HG03432 (cell line): ENCODE measurements around the gene PTPN18.
"Not testable (repeated sequence)": the region's sequence is repeated elsewhere in the genome, so short reads cannot be mapped to it uniquely, and the experiment has no call there.

Experiments
- ATAC-seq: cut with Tn5 transposase; IDR thresholded peaks from one replicate; pipeline ENCODE4 v1.9.1; 2021; ENCODE audit warnings: mild to moderate bottlenecking, moderate library complexity; ENCODE audit not compliant: unreplicated experiment

Gene PTPN18, protein sequence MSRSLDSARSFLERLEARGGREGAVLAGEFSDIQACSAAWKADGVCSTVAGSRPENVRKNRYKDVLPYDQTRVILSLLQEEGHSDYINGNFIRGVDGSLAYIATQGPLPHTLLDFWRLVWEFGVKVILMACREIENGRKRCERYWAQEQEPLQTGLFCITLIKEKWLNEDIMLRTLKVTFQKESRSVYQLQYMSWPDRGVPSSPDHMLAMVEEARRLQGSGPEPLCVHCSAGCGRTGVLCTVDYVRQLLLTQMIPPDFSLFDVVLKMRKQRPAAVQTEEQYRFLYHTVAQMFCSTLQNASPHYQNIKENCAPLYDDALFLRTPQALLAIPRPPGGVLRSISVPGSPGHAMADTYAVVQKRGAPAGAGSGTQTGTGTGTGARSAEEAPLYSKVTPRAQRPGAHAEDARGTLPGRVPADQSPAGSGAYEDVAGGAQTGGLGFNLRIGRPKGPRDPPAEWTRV

DNA sequence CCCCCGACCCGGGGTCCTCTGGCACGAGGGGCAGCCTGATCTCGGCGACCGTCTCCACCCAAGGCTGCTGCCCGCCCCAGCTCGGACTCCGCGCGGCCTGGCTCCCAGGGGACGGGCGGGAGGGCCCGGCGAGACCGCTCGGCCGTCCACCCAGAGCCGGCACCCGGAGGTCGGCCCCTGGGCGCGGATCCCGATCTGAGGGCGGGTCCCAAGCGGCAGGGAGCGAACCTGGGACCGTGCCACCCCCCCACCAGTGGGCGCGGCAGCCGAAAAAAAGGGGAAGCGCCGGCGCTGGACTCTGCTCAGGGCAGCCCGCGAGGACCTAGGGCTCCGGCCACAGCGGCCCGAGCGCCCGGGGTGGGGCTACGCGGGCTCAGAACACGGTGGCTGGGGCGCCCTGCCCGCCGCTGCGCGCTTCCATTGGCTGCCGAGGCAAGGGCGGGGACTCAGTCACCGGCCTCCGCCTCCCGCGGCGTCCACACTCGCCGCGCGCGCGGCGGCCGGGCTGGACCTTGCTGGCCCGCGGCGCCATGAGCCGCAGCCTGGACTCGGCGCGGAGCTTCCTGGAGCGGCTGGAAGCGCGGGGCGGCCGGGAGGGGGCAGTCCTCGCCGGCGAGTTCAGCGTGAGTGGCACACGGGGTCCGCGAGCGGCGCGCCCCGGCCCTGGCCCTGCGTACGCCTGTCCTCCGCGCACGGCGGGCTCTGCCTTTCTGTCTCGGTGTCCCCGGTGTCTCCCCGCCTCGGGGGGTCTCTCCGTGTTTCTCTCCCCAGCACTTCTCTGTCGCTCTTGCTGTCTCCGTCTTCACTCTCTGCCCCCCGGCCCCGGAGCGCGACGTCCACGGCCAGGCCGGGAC is at the start of gene PTPN18:
Gene PTPN18 (plus strand): TSS at position 479 of the 854 bp plus-strand sequence. CDS start 52 bp downstream, at position 531.
- ATAC-seq = peak; percentile 93

DNA sequence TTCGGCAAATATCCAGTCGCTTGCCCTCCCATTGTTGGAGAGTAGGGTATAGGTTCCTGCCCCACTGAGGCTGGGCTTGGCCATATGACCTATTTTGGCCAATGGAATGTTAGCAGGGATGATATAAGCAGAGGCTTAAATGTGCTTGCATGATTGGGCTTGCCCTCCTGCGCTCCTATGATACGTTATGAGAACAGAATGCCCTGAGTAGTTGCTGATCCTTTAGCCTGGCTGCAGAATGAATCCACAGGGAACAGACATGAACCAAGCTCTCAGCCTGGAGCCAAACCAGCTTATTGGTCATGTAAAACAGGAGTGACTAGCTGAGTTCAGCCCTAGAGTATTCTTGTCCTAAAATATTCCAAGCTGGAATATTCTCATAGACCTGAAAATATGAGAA is 48.0 kb upstream of the PTPN18 start:
- ATAC-seq = no peak

DNA sequence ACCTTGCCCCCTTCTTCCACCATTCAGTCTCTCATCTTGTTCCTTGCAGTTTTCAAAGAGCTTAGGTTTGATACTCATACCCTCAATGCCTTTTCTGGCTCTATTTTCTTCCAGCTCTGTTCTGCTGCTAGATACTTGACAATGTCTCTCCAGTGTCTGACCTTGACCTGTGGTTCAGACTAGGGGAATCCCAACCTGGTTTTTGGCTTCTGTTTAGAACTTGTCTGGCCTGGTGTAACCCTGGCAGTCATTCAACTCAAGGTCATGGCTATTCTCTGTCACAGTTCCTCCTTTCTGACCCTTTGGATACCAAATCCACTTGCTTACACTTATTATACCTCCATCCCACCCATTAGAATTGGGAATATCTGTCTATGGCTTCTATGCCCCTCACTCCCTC is 45.0 kb upstream of the PTPN18 start:
- ATAC-seq = no peak

DNA sequence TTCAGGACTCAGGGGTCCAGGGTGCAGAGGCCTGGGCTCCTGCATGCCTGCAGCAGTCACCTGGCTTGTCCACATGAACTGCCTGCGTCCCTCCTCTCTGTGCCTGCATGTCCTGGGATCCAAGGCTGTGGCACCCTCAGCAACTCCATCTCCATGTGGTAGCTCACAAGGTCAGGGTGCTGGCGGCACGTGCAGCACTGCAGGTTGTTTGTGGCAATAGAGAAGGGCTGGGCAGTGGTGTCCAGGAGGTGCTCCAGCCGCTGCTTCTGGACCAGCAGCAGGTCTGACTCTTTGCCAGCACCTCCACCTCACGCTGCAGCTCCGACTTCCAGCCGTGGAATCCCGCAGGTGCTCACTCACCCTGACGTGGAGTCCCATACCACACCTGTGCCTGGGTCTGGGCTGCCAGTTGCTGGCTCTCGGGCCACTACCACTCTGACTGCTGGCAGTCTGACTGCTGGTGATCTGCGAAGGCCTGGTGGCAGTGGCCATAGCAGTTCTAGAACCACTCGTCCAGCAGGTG is 42.0 kb upstream of the PTPN18 start:
- ATAC-seq = no peak

DNA sequence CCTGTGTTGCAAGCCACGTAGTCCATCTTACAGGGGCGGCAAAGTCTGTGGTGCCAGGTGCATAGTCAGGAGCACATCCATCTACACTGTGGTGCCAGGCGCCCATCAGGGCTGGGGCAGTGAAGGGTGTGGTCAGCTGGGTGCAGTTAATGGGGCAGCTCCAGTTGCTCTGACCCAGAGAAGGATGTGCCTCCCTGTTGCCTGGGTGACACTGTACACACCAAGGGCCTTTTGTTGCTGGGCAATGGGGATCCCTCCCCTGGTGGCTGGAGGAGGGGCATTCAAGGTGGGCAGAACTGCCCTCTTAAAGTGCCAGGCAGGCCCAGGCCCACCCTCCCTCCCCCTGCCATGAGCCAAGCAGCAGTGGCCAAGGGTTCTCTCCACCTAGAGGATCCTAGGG is 41.5 kb upstream of the PTPN18 start:
- no peak for ATAC-seq

DNA sequence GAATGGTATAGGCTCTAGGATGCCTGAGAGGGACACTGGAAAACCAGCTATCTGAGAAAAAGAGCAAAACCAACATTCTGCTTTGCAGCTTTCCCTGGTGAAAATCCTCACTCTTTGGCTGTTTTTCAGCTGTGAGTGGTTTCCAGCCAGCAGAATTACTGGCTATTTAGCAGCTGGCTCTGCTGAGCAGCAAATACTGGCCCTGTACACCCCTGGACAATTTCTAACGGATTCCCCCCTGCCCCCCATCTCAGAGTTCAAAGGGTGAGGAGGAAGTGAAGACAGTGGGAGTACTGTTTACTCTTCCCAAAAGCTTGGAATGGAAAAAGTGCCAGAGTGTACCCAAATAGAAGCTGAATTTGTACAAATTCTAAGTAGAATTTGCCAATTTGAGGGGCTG is 39.3 kb upstream of the PTPN18 start:
- ATAC-seq = no peak

DNA sequence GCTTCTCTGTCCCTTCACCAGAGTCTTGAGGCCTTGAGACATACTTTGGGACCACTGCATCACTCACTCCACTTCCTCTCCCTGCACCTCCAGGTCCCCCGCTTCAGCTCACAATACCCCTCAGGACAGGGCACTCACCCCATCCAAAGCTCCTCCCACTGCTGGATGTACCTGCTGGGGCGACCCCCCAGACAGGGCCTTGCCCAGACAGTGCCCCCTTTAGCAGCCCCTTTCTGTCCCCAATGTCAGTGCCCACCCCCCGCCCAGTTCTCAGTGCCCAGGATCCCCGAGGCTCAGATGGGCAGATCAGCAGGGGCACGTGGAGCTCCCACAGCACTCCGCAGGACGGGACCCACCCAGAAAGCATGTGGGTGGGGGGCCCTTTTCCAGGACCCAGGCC is 37.0 kb upstream of the PTPN18 start:
- no peak for ATAC-seq

DNA sequence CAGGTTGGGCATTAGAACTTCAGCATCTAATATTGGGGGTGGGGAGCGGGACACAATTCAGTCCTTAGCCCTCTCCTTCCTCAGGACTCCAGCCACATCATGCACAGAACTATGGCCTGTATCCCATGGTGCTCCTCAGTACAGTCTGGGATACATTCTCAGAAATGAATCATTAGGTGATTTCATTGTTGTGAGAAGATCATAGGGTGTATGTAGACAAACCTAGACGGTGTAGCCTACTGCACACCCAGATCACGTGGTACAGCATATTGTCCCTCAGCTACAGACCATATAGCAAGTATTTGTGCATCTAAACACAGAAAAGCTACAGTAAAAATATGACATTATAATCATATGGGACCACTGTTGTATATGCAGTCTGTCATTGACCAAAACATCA is 36.3 kb upstream of the PTPN18 start:
- no peak for ATAC-seq

DNA sequence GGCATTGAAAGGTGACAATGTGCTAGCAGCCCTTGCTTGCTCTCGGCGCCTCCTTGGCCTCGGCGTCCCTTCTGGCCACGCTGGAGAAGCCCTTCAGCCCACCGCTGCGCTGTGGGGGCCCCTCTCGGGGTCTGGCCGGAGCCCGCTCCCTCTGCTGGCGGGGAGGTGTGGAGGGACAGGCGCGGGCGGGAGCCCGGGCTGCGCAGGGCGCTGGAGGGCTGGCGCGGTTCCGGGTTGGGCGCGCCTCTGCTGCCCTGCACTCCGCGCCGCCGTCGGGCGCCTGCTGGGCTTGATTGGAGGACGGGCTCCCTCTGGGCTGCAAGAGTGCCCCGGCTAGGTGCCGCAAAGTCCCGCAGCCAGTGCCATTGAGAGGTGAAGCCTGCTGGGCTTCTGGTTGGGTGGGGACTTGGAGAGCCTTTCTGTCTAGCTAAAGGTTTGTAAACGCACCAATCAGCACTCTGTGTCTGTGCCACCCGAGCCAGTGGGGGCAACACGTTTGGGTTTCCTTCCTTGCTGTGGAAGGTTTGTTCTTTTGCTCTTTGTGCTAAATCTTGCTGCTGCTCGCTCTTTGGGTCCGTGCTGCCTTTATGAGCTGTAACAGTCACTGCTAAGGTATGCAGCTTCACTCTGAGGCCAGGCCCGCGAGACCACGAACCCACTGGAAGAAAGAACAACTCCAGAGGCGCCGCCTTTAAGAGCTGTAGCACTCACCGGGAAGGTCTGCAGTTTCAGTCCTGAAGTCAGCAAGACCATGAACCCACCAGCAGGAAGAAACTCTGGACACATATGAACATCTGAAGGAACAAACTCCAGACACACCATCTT is 27.9 kb upstream of the PTPN18 start:
- no peak for ATAC-seq

DNA sequence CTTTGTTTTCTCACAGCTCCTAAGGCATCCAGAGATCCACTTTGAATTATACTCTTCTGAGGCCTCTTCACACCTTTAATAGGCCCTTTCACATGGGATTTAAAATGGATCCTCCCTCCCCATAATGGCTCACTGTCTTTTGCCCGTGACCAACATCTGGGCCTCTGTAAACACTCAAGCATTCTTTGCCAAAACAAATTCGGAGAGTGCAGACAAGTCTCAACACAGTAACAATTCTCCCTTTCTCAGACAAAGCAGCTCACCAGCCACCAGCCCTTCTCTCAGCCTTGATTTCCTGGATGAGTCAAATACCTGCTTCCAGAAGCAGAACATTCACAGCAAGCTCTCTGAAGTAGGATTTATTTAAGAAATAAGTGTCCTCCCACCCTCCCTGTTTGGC is 27.1 kb upstream of the PTPN18 start:
- no peak for ATAC-seq

DNA sequence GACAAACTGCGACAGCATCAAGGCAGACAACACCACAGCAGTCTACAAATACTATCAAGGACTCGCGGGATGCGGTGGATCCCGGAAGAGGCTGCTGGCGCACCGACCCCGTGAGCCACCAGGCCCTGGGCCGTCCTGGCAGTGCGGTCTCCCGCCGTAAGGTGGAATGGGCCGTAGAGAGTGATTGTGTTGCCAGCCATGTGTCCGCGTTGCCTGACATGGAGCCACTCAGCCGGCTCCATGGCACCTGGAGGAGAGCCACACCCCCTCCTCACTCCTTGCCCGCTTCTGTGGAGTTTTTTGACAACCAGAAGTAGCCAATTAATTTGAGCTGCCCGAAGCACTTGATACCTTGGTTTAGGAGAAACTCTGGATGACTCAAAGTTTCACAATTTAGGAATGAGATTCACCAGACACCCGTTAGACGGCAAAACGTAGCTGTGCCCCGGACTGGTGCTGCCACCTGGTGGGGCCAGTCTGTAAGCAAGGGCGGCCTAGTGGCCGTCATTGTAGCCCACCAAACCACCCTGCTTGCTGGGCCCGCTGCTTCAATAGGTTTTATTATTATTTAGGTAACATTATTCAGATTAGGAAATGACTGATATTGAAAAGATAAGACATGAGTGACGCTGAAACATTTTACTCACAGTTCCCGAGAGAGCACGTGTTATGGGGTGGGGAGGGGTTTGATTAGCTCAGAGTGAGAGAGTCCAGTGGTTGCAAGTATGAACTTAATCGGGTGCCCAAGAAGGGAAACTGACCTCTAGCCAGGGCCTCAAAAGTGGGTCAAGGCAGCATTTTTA is 23.4 kb upstream of the PTPN18 start:
- peak; percentile 82 for ATAC-seq

DNA sequence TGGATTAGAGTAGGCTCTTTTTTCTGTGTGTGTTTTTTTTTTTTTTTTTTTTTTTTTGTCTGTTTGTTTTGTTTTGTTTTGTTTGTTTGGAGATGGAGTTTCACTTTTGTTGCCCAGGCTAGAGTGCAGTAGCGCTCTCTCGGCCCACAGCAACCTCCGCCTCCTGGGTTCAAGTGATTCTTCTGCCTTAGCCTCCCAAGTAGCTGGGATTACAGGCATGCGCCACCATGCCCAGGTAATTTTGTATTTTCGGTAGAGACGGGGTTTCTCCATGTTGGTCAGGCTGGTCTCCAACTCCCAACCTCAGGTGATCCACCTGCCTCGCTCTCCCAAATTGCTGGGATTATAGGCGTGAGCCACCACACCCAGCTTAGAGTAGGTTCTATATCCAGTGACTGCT is 22.6 kb upstream of the PTPN18 start:
- not testable (repeated sequence) for ATAC-seq

DNA sequence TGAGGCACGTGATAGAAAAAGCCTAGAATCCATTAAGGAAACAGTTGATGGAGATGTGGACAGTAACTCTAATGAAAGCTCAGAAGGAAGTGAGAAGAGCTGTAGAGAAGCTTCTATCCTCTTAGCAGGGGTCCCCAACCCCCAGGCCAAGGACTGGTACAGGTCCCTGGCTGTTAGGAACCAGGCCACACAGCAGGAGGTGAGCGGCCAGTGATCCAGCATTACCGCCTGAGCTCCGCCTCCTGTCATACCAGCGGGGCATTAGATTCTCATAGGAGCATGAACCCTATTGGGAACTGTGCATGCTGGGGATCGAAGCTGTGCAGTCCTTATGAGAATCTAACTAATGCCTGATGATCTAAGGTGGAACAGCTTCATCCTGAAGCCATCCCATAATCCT is 21.8 kb upstream of the PTPN18 start:
- ATAC-seq = no peak

DNA sequence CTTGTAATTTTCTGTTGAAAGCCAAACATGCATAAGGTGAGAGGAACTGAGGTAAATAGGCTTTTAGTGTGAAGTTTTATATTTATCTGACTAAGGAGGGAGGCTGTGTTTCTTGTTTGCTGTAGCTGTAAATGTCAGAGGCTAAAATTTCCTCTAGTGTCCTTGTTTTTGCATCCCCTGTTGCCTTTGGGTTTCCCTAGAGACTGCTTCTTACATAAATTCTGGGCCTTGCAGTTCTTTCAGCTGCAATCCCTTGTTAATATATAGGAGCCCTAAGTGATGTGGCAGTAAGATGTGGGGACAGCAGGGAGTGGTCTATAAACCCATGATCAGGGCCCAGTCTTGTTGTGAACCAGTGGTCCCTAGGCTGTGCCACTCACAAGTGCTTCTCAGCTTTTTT is 20.6 kb upstream of the PTPN18 start:
- ATAC-seq = no peak

DNA sequence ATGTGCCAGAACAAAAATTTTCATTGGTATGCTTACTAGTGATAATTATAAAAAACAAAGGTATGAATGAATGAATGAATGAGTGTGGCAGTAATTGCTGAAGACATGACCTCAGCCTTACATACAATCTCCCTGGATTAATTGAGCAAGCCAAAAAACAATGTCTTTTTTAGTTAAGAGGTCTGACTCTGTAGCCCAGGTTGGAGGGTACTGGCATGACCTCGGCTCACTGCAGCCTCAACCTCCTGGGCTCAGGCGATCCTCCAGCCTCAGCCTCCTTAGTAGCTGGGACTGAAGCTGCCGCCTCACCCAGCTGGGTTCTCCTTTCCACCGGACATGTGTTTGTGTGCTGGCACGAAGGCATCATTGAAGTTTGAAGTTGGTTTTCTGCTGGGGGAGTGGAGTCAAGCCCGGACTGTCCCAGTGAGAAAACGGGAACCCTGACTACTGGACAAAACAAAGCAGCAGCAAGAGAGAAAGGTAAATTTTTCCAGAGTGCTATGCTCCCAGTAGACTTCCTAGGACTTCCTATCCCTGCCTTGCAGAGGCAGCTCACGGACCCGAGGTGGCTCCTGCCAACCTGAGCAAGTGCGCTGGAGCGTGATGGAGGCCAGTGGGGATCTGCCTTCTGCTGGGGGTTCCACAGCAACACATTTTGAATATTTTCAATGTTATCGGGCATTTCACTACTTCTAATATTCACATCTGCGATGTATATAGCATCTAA is 19.5 kb upstream of the PTPN18 start:
- no peak for ATAC-seq

DNA sequence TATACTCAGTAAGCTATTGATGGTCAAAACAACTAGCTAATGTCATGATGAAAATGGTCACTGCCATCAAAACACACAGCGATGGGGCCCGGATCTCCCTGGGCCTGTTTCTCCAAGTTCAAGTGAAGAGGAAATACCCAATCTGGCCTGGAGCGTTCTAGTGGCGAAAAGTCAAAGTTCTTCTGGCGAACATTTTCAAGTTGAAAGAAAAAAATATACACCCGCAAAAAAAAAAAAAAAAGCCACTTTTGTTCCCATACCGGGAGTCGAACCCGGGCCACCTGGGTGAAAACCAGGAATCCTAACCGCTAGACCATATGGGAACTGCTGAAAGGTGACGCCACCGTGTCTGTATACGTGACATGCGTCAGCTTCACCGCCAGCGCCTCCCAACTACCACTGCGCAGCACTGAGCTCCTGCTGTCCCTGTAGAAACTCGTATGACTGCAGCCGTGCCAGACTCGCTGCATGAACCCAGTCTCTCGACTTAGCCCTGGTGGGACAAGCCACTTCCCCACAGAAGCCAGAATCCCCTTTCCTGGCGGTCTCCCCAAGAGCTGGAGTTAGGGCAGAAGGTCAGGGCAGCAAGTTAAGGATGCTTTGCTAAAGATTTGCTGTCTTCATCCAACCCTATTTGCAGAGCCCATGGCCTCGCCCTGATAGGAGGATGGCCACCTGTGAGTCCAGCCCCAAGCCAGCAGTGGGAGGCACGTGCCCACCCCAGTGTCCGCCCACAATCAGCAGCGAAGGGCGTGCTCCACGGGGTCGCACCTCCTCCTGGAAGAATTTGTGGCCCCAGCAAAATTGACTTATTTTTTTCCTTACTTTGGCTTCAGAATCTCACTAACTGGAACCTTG is 18.8 kb upstream of the PTPN18 start:
- ATAC-seq = no peak

DNA sequence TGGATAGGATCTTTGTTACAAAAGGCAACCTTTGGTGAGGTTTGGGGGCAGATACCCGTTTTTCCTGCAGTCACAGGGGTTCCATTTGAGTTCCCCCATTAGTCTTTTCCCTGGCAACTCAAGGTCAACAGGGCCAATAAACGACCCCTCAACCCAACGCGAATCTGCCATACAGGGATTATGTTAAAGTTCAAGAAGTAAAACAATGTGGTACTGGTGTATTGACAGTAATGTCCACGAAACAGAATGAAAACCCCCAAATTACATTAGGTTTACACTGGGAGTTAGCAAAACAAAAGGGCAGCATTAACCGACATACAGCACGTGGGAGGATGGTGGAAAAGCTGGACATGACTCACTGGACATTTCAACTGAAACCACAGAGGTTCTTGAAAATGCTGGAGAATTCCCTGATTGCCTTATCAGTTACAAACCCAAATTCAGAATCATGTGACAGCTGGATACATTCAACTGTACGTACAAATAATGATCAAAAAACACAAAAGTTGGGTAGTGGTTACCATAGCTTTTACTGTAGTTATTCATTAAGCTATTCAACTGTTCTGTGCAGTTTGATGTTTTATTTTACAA is 18.0 kb upstream of the PTPN18 start:
- ATAC-seq = no peak

DNA sequence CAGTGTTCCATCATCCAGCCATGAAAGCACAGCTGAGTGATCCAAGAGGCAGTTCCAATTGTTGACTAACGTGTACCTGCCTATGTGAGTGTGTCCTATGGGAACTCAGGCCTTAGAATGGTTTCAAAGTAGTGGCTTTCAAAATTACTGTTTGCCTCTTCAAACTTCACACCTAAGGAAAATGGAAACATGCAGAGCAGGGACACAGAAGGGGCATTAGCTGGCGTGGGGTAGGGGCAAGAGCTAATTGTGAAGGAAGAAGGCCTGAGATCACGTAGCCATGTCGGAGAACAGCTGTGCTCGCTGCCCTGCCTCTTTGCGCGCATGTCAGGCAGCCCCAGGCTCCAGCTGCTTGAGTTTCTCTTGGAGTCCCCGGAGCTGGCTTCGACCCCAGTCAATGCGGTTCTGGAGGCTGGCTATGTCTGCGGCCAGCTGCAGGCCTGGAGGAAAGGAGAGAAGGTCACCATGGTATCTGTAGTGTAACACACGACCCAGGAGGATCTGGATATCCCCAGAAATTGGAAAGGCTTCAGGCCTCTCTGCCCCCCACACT is 17.0 kb upstream of the PTPN18 start:
- no peak for ATAC-seq
